GM21717 (cell line): ENCODE data around the gene TAOK1.
"Not testable (repeated sequence)": the region's sequence is repeated elsewhere in the genome, so short reads cannot be mapped to it uniquely, and the experiment has no call there.

Experiments used
- ATAC-seq: cut with Tn5 transposase; IDR thresholded peaks from one replicate; pipeline ENCODE4 v1.9.1; 2021; ENCODE audit warnings: mild to moderate bottlenecking, moderate library complexity; ENCODE audit not compliant: unreplicated experiment

Gene TAOK1

GRCh38 chr17:29533976-29534375 lies 143.8 kb downstream of the TAOK1 start:
- ATAC-seq = no peak

- ATAC-seq = no peak
These were observed 153.9 kb downstream of the TAOK1 start for GRCh38 chr17:29544066-29544465.

GRCh38 chr17:29546085-29546484 lies 155.9 kb downstream of the TAOK1 start:
- no peak for ATAC-seq

DNA sequence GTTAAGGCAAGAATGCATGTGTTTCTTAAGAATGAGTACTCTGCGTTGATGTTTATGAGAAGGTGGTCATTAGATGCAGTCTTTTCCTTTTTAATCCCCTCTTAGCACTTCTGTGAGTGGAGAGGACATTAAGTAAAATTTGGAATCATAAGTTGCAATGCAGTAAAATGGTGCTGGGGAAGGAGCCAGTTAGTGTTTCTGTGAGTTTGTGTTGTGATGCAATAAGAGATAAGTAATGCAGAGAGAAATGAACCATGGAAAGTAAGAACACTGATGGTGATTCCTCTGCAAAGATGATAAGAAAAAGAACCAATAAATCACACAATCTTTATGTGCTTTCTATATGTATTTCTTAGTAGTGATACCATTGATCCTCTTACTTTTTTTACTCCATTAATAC lies 156.7 kb downstream of the TAOK1 start:
- no peak for ATAC-seq

GRCh38 chr17:29549177-29549923 lies 159.2 kb downstream of the TAOK1 start:
- ATAC-seq = no peak

DNA sequence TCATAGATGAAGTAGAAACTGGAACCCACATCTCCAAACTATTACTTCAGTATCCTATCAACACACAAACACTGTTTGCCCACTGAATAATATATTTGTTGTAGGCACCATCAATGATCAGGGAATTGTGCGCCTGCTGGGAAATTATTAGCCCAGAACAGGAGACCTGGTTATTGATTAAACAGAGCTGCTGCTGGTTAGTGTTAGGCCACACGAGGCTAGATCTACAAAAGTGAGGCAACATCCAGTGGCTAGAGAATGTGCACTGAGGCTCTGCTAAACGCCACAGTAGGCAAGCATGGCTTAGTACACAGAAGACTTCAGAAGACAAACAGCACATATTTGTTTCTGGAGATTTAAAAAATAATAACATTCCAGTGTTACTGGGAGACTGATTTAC lies 165.7 kb downstream of the TAOK1 start:
- no peak for ATAC-seq

DNA sequence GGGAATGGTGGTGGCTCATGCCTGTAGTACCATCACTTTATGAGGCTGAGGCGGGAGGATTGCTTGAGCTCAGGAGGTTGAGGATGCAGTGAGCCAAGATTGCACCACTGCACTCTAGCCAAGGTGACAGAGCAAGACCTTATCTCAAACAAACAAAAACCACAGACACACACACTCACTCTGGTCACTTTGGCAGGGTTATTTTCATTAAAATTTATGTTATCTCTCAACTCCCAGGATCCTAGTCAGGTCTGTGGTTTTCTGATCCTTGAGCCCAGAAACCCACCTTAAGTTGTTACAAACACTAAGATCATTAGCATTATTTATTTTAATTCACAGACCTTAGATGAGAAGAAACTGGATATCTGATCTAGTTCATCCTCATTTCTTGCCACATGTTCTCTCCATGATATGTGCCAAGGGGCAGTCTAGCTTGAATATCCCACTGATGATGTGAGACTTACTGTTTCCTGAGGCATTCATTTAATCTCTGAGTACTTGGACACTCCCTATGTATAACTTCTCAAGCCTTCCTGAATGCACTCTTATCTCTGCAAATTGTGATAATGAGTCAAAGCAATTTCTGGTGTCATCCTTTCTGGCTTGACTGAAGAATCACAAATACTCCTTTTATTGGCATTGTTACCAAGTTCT lies 167.0 kb downstream of the TAOK1 start:
- no peak for ATAC-seq

DNA sequence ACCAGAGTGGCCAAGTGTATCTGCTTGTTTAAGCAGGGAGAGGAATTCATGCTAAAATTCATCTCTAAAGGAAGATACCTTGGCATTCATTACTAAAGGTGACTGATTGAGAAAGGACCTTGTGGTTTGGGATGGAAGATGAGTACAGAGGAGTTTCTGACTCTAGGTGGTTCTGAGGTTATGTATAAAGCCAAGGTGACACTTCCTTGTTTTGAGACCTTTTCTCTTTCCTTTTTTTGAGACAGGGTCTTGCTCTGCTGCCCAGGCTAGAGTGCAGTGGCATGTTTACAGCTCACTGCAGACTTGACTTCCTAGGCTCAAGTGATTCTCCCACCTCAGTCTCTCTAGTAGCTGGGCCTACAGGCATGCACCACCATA lies 167.6 kb downstream of the TAOK1 start:
- ATAC-seq = no peak

DNA sequence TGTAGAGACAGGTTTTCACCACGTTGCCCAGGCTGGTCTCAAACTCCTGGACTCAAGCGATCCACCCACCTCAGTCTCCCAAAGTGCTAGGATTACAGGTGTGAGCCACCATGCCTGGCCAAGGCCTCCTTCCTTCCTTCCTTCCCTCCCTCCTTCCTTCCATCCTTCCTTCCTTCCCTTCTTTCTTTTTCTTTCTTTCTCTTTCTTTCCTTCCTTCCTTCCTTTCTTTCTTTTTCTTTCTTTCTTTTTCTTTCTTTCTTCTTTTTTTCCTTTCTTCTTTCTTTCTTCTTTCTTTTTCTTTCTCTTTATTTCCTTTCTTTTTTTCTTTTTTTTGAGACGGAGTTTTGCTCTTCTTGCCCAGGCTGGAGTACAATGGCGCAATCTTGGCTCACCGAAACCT lies 168.0 kb downstream of the TAOK1 start:
- not testable (repeated sequence) for ATAC-seq

DNA sequence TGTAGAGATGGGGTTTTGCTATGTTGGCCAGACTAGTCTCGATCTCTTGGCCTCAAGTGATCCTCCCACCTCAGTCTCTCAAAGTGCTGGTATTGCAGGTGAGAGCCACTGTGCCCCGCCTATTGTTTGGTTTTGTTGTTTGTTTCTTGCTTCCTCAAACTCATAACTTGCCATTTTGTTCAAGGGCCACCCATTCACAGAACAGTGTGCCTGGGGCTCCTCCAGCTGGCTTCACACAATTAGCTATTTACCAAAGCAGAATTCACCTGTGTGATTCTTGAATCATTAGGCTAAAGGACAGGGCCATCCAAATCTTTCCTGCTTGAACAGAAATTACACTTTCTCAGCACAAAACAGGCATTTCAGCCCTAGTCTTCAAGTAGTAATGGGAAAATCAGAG lies 169.5 kb downstream of the TAOK1 start:
- no peak for ATAC-seq

GRCh38 chr17:29560316-29560715 lies 170.2 kb downstream of the TAOK1 start:
- ATAC-seq = no peak

- ATAC-seq = no peak
These were observed 171.7 kb downstream of the TAOK1 start for GRCh38 chr17:29561554-29562517.

DNA sequence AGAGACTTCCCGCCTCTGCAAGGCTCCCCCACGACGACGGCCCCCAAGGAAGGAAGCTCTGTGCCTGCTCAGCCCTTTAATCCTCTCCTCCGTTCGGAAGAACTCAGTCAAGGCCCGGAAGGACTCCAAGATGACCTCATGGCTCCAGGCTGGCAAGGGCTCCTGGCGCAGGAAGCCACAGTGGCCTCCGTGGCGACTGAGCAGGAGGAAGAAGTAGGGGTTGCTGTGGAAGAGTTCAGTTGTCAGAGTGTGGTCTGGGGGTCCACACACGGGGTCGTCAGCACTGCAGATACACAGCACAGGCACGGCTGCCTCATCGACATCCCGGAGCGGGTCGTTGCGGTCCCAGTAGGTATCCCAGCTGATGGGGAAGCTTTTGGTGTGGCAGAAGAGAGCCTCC lies 172.5 kb downstream of the TAOK1 start:
- ATAC-seq = no peak

DNA sequence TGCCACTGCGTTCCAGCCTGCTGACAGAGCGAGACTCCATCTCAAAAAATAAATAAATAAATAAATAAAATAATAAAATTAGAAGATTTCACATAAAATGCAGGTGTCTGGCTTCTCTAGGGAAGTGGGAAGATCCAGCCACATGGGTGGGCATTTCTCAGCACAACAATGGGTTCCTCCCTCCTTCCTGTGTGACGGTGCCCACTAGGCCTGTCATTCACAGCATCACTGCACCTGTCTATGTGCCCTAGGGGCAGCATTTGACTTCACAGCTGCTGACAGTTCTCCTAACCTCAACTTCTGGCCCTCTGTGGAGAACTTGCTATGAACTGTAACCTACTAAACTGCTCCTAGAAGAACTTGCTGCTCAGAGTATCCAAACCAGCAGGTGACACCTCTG lies 173.7 kb downstream of the TAOK1 start:
- ATAC-seq = no peak

GRCh38 chr17:29565643-29566472 lies 175.7 kb downstream of the TAOK1 start:
- no peak for ATAC-seq

DNA sequence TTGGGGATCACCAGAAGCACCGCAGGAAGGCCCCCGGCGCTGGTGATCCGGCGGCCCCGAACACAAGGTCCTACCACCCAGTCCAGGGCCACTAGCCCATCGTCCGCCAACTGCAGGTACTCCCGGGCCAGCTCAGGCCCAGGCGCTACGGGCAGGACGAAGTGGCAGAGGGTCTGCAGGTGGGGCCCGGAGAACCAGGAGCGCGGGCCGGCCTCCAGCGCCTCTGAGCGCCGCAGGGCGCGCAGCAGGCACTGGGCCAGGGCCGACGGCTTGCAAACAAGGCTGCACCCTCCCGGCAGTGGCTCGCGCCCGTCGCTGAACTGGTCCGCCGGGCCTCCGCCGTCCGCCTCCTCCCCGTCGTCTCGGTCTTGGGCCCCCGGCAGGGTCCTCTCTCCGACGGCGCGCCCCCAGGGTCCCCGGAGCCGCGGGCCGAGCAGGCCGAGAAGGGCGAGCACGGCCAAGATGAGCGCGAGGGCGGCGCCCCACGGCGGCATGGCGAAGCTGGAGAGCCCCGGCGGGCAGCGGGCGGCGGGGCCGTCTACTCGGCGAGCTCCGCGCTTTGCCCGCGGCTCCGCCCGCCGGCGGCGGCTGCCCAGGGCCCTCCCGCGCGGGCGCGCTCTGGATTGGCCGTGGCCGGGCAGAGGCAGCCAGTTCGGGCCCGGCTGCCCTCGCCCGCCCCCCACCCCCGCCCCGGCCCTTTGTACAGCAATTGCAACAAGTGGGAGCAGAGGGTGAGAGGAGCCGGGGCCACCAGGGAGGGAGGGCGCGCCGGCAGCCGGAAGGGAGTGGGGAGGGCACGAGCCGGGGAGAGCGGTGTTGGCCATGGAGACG lies 176.5 kb downstream of the TAOK1 start, which contains the start of gene ABHD15:
TSS of gene ABHD15 (minus strand) at position 565 of the 831 bp plus-strand sequence. CDS start at position 494, 71 bp downstream.
- ATAC-seq = no peak

DNA sequence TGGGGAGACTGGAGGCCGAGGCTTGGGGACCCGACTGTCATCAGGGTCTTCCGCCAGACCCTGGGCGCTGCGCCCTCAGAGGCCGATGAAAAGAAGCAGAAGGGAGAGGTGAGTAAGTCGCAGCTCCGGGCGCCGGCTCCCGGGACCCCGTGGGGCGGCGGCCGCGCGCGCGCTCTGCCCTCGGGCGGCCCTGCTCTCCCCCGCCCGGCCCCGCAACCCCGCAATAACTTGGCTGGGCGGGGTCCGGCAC lies 177.1 kb downstream of the TAOK1 start:
- no peak for ATAC-seq

- peak; percentile 41 for ATAC-seq
These were observed 177.6 kb downstream of the TAOK1 start for GRCh38 chr17:29567554-29568330.
